A549 (cell line): ENCODE data around the gene CADM1. TPM values are rescaled to one million over a fixed set of nuclear protein-coding genes. Genes with fewer than 3 reads are reported as not detected.

Experiments
- ATAC-seq, 2 experiments: fragments of 200-7000 bp in 1 of 2; fragments of >200 bp in 1 of 2; cut with Nextera tagmentation in 1 of 2; cut with Tn5 transposase in 1 of 2; 3 replicates each; pipeline versions ENCODE4 v1.8.0 to v1.9.1; 2018 to 2020; ENCODE audit warnings: mild to moderate bottlenecking in 1 of 2, moderate library complexity in 1 of 2
- CTCF ChIA-PET: fragments of 300-600 bp; sonication (Branson Sonifier 250); formaldehyde crosslinking; extraction: SDS; loops from one replicate; lab custom pipeline; 2021; ENCODE audit warnings: antibody characterized with exemption, inconsistent platforms; lab: Yijun Ruan, JAX
- POLR2A ChIA-PET: fragments of 350-600 bp; formaldehyde crosslinking; extraction: SDS; loops from one replicate; lab custom pipeline; 2021; ENCODE audit warnings: antibody characterized with exemption, inconsistent platforms; lab: Yijun Ruan, JAX
- DNase-seq, 2 experiments: peaks; one replicate each; pipeline versions ENCODE4 v3.0.0 to v3.0.0-alpha.2; 2011 to 2016; ENCODE audit warnings: low read depth in 1 of 2, low spot score in 1 of 2
- FAIRE-seq: peaks from 2 replicates; lab custom pipeline; 2011; peaks lifted over from hg19 to GRCh38; lab: Jason Lieb, UNC
- H3K27ac ChIP-seq, 2 experiments: fragments of >200 bp; sonication (Bioruptor Twin); formaldehyde crosslinking; 3 replicates each; pipeline ENCODE4 v1.5.1; 2016 to 2017
- H3K4me1 ChIP-seq: fragments of >200 bp; sonication (Bioruptor Twin); formaldehyde crosslinking; 3 replicates; pipeline ENCODE4 v1.6.1; 2016
- H3K4me2 ChIP-seq: fragments of >200 bp; sonication (Bioruptor Twin); formaldehyde crosslinking; 3 replicates; pipeline ENCODE4 v1.6.1; 2016
- H3K4me3 ChIP-seq: fragments of >200 bp; sonication (Bioruptor Twin); formaldehyde crosslinking; 3 replicates; pipeline ENCODE4 v1.5.1; 2016
- H3K9me3 ChIP-seq: fragments of >200 bp; sonication (Bioruptor Twin); formaldehyde crosslinking; 3 replicates; pipeline ENCODE4 v1.6.1; 2016
- CBX8 ChIP-seq: fragments of 200-600 bp; sonication (generic); IDR thresholded peaks from 2 replicates; pipeline ENCODE4 v1.6.1; 2016
- ELK1 ChIP-seq: fragments of 150-350 bp; IDR thresholded peaks from 2 replicates; pipeline ENCODE4 v1.6.1; 2014; ENCODE audit warnings: low read depth, mild to moderate bottlenecking, low read length
- FOSB ChIP-seq: fragments of 250-450 bp; sonication (Bioruptor Pico); IDR thresholded peaks from 2 replicates; pipeline ENCODE4 v1.5.0; 2020; ENCODE audit warnings: mild to moderate bottlenecking, moderate library complexity
- FOSL2 ChIP-seq, 2 experiments: fragments of 450-650 bp in 1 of 2; fragments of >200 bp in 1 of 2; sonication (Bioruptor Twin) in 1 of 2; formaldehyde crosslinking; IDR thresholded peaks; 2 replicates each; pipeline versions ENCODE4 v1.5.0 to v1.6.1; 2016 to 2020; ENCODE audit warnings: mild to moderate bottlenecking in 1 of 2, moderate library complexity in 1 of 2
- GATA3 ChIP-seq: IDR thresholded peaks from 2 replicates; pipeline ENCODE4 v1.6.1; 2012; ENCODE audit warnings: borderline replicate concordance
- HMGXB4 ChIP-seq: fragments of 250-450 bp; sonication (Bioruptor Pico); IDR thresholded peaks from 2 replicates; pipeline ENCODE4 v1.5.0; 2021; ENCODE audit warnings: mild to moderate bottlenecking, moderate library complexity, borderline replicate concordance
- HOXB13 ChIP-seq: fragments of 250-450 bp; sonication (Bioruptor Pico); IDR thresholded peaks from 2 replicates; pipeline ENCODE4 v1.5.0; 2020; ENCODE audit warnings: low read depth, mild to moderate bottlenecking, moderate library complexity
- JUN ChIP-seq, 2 experiments: fragments of >200 bp; sonication (Bioruptor Twin); formaldehyde crosslinking; IDR thresholded peaks; 2 replicates in 1 of 2; 3 replicates in 1 of 2; pipeline ENCODE4 v1.6.1; 2016 to 2017
- JUNB ChIP-seq: fragments of >200 bp; sonication (Bioruptor Twin); formaldehyde crosslinking; IDR thresholded peaks from 2 replicates; pipeline ENCODE4 v1.6.1; 2016
- NFE2L2 ChIP-seq: fragments of 150-350 bp; conservative IDR thresholded peaks from 2 replicates; pipeline ENCODE4 v1.6.1; 2014; ENCODE audit warnings: low read length
- NPAS2 ChIP-seq: fragments of 250-450 bp; sonication (Bioruptor Pico); IDR thresholded peaks from 2 replicates; pipeline ENCODE4 v1.8.0; 2022; ENCODE audit warnings: mild to moderate bottlenecking, moderate library complexity, borderline replicate concordance
- PBX3 ChIP-seq: IDR thresholded peaks from 2 replicates; pipeline ENCODE4 v1.6.1; 2012
- PHF8 ChIP-seq: fragments of 200-600 bp; sonication (generic); IDR thresholded peaks from 2 replicates; pipeline ENCODE4 v1.6.1; 2016; ENCODE audit warnings: low read depth, mild to moderate bottlenecking, antibody characterized with exemption, moderate library complexity, borderline replicate concordance
- RAD21 ChIP-seq, 2 experiments: fragments of >200 bp in 1 of 2; sonication (Bioruptor Twin) in 1 of 2; formaldehyde crosslinking in 1 of 2; IDR thresholded peaks in 1 of 2; conservative IDR thresholded peaks in 1 of 2; 2 replicates in 1 of 2; 3 replicates in 1 of 2; pipeline ENCODE4 v1.6.1; 2012 to 2018; ENCODE audit warnings: inconsistent platforms in 1 of 2
- RCOR1 ChIP-seq: fragments of 150-350 bp; IDR thresholded peaks from 2 replicates; pipeline ENCODE4 v1.6.1; 2014; ENCODE audit warnings: antibody characterized with exemption, low read length, low read depth
- SREBF2 ChIP-seq: fragments of 450-650 bp; IDR thresholded peaks from 2 replicates; pipeline ENCODE4 v1.6.1; 2014; ENCODE audit warnings: mild to moderate bottlenecking, moderate library complexity
- TFCP2L1 ChIP-seq: fragments of 250-450 bp; sonication (Bioruptor Pico); IDR thresholded peaks from 2 replicates; pipeline ENCODE4 v1.5.0; 2021; ENCODE audit warnings: mild to moderate bottlenecking
- ZSCAN20 ChIP-seq: fragments of 250-450 bp; sonication (Bioruptor Pico); IDR thresholded peaks from 2 replicates; pipeline ENCODE4 v1.8.0; 2022; ENCODE audit warnings: mild to moderate bottlenecking, moderate library complexity
- WGBS: methylation state at CpG from one replicate; pipeline ENCODE4 v1.1.6; 2017; ENCODE audit errors: missing lambda C conversion rate; 5-methylcytosine and 5-hydroxymethylcytosine counted together
- polyA plus RNA-seq, 4 experiments: library from polyadenylated mRNA; depleted of rRNA in 3 of 4; stranded (reverse); fragments of >200 nt; fragmentation: RNase III in 1 of 4; extraction: RNeasy Plus Mini Kit Qiagen cat#74134 plus additional on column Dnase treatment in 1 of 4; gene quantifications; 2 replicates in 3 of 4; 3 replicates in 1 of 4; pipeline ENCODE4 v1.2.3, GENCODE V29; 2011 to 2017

The CADM1 gene
- polyA plus RNA-seq, 2 of the 4 experiments (the other 2 are of a cell fraction), result 33.4 to 36.7 TPM

GRCh38 chr11:115247361-115247760 lies 256.9 kb downstream of the CADM1 start (continued):
- no peak for TF ChIP-seq ZSCAN20 (CRISPR knock-in tag)
- no peak for TF ChIP-seq RCOR1
- no peak for TF ChIP-seq NPAS2 (CRISPR knock-in tag)
- no peak for TF ChIP-seq CBX8
- TF ChIP-seq FOSB (CRISPR knock-in tag), result no peak
- TF ChIP-seq TFCP2L1 (CRISPR knock-in tag), result no peak
- no peak for TF ChIP-seq ELK1

GRCh38 chr11:115244758-115245157 lies 259.5 kb downstream of the CADM1 start:
- H3K4me1 ChIP-seq, result peaks cover 18% of the 10 kb centered on the region; the same call in 2 of the 3 replicates
- DNase-seq (no peak), ATAC-seq (no peak), FAIRE-seq (no peak)
- ChIA-PET POLR2A (no interaction called here), CTCF (interaction anchor here (0.6 kb wide), 1 partner anchor 298 kb away, joined by 4 read pairs; no protein-coding TSS in a partner anchor)
- no peak overlapping the region; a peak in 1 of 6 replicates for H3K27ac ChIP-seq
- TF ChIP-seq NPAS2 (CRISPR knock-in tag) (no peak), RCOR1 (no peak), FOSL2 (IDR thresholded peaks at IDR 0.05) (no peak), FOSL2 (CRISPR knock-in tag; IDR thresholded peaks at IDR 0.05) (no peak), PBX3 (no peak), JUNB (no peak), JUN (IDR thresholded peaks at IDR 0.05) (no peak), ZSCAN20 (CRISPR knock-in tag) (no peak), SREBF2 (no peak), PHF8 (no peak), NFE2L2 (no peak), HMGXB4 (CRISPR knock-in tag) (no peak)
- H3K4me3 ChIP-seq, result no peak overlapping the region
- no peak overlapping the region for H3K4me2 ChIP-seq
- WGBS, result 90% methylated on average over 7 of the region's 7 CpGs
- H3K9me3 ChIP-seq, result no peaks in the 10 kb centered on the region

GRCh38 chr11:115244296-115244695 lies 259.9 kb downstream of the CADM1 start:
- H3K27ac ChIP-seq, result no peak overlapping the region; a peak in 1 of 6 replicates
- no peak for TF ChIP-seq HOXB13
- no peak for TF ChIP-seq TFCP2L1 (CRISPR knock-in tag)
- no peak for TF ChIP-seq GATA3
- TF ChIP-seq RAD21 (conservative IDR thresholded peaks at IDR 0.05 in 1 of 2, IDR thresholded peaks at IDR 0.05 in 1 of 2), result no peak
- CTCF ChIA-PET, result no interaction called here
- no peak overlapping the region for H3K4me3 ChIP-seq
- no peaks in the 10 kb centered on the region for H3K9me3 ChIP-seq
- H3K4me2 ChIP-seq, result no peak overlapping the region; the same call in 2 of the 3 replicates
- FAIRE-seq, result no peak
- ATAC-seq, result peak in 1 of 2 experiments; percentile 59; a peak in 3 of 6 replicates
- POLR2A ChIA-PET, result no interaction called here
- peaks cover 18% of the 10 kb centered on the region; the same call in 2 of the 3 replicates for H3K4me1 ChIP-seq
- WGBS, result 60% methylated on average over 5 of the region's 5 CpGs
- DNase-seq, result peak in 1 of 2 experiments; percentile 45
